Measurements from ENCODE around the gene KLK15.

Gene KLK15

DNA sequence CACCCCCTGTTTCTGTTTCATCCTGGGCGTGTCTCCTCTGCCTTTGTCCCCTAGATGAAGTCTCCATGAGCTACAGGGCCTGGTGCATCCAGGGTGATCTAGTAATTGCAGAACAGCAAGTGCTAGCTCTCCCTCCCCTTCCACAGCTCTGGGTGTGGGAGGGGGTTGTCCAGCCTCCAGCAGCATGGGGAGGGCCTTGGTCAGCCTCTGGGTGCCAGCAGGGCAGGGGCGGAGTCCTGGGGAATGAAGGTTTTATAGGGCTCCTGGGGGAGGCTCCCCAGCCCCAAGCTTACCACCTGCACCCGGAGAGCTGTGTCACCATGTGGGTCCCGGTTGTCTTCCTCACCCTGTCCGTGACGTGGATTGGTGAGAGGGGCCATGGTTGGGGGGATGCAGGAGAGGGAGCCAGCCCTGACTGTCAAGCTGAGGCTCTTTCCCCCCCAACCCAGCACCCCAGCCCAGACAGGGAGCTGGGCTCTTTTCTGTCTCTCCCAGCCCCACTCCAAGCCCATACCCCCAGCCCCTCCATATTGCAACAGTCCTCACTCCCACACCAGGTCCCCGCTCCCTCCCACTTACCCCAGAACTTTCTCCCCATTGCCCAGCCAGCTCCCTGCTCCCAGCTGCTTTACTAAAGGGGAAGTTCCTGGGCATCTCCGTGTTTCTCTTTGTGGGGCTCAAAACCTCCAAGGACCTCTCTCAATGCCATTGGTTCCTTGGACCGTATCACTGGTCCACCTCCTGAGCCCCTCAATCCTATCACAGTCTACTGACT lies 21.4 kb upstream of the KLK15 start, which contains the start of gene KLK3:
Gene KLK3 (plus strand): TSS at position 280 of the 775 bp plus-strand sequence. CDS start 41 bp downstream, at position 321.
- TF ChIP-seq POLR2AphosphoS5 (IDR thresholded peaks at IDR 0.05; ENCODE audit: borderline replicate concordance, low read depth, low read length) (no peak), EZH2 (IDR thresholded peaks at IDR 0.05) (no peak), FOXP2 (optimal IDR thresholded peaks at IDR 0.05; ENCODE audit: control extremely low read depth, extremely low read length, insufficient read depth) (no peak)
- no peak for DNase-seq (ENCODE audit: low read depth, low spot score)
- Histone ChIP-seq H3K9ac (ENCODE audit: insufficient read length) (no peak within 1 kb of the TSS), H3K27ac (no peak within 1 kb of the TSS), H3K9me3 (ENCODE audit: low read depth, low read length) (no peaks in the 10 kb centered on the region), H3K36me3 (ENCODE audit: insufficient read depth, low read length) (no peaks in the 10 kb centered on the region), H3K4me3 (no peak within 1 kb of the TSS)

DNA sequence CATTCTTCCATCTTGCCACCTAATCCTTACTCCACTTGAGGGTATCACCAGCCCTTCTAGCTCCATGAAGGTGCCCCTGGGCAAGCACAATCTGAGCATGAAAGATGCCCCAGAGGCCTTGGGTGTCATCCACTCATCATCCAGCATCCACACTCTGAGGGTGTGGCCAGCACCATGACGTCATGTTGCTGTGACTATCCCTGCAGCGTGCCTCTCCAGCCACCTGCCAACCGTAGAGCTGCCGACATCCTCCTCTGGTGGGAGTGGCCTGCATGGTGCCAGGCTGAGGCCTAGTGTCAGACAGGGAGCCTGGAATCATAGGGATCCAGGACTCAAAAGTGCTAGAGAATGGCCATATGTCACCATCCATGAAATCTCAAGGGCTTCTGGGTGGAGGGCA lies 18.2 kb upstream of the KLK15 start:
- DNase-seq (ENCODE audit: low read depth, low spot score): no peak
- Histone ChIP-seq H3K27ac (no peak overlapping the region), H3K36me3 (ENCODE audit: insufficient read depth, low read length) (no peaks in the 10 kb centered on the region), H3K4me3 (no peak overlapping the region), H3K9me3 (ENCODE audit: low read depth, low read length) (no peaks in the 10 kb centered on the region), H3K9ac (ENCODE audit: insufficient read length) (no peak overlapping the region)
- TF ChIP-seq POLR2AphosphoS5 (IDR thresholded peaks at IDR 0.05; ENCODE audit: borderline replicate concordance, low read depth, low read length) (no peak), FOXP2 (optimal IDR thresholded peaks at IDR 0.05; ENCODE audit: control extremely low read depth, extremely low read length, insufficient read depth) (no peak), EZH2 (IDR thresholded peaks at IDR 0.05) (no peak)

DNA sequence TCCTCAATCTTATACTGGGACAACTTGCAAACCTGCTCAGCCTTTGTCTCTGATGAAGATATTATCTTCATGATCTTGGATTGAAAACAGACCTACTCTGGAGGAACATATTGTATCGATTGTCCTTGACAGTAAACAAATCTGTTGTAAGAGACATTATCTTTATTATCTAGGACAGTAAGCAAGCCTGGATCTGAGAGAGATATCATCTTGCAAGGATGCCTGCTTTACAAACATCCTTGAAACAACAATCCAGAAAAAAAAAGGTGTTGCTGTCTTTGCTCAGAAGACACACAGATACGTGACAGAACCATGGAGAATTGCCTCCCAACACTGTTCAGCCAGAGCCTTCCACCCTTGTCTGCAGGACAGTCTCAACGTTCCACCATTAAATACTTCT lies 17.4 kb upstream of the KLK15 start:
- no peak for DNase-seq (ENCODE audit: low read depth, low spot score)
- Histone ChIP-seq H3K9ac (ENCODE audit: insufficient read length) (no peak overlapping the region), H3K9me3 (ENCODE audit: low read depth, low read length) (no peaks in the 10 kb centered on the region), H3K4me3 (no peak overlapping the region), H3K27ac (no peak overlapping the region), H3K36me3 (ENCODE audit: insufficient read depth, low read length) (no peaks in the 10 kb centered on the region)
- TF ChIP-seq EZH2 (IDR thresholded peaks at IDR 0.05) (no peak), FOXP2 (optimal IDR thresholded peaks at IDR 0.05; ENCODE audit: control extremely low read depth, extremely low read length, insufficient read depth) (no peak), POLR2AphosphoS5 (IDR thresholded peaks at IDR 0.05; ENCODE audit: borderline replicate concordance, low read depth, low read length) (no peak)

GRCh38 chr19:50844296-50844935 lies 11.0 kb upstream of the KLK15 start:
- Histone ChIP-seq H3K4me3 (no peak overlapping the region), H3K27ac (no peak overlapping the region), H3K36me3 (ENCODE audit: insufficient read depth, low read length) (no peaks in the 10 kb centered on the region), H3K9me3 (ENCODE audit: low read depth, low read length) (no peaks in the 10 kb centered on the region), H3K9ac (ENCODE audit: insufficient read length) (no peak overlapping the region)
- DNase-seq (ENCODE audit: low read depth, low spot score): no peak
- TF ChIP-seq EZH2 (IDR thresholded peaks at IDR 0.05) (no peak), POLR2AphosphoS5 (IDR thresholded peaks at IDR 0.05; ENCODE audit: borderline replicate concordance, low read depth, low read length) (no peak), FOXP2 (optimal IDR thresholded peaks at IDR 0.05; ENCODE audit: control extremely low read depth, extremely low read length, insufficient read depth) (no peak)

DNA sequence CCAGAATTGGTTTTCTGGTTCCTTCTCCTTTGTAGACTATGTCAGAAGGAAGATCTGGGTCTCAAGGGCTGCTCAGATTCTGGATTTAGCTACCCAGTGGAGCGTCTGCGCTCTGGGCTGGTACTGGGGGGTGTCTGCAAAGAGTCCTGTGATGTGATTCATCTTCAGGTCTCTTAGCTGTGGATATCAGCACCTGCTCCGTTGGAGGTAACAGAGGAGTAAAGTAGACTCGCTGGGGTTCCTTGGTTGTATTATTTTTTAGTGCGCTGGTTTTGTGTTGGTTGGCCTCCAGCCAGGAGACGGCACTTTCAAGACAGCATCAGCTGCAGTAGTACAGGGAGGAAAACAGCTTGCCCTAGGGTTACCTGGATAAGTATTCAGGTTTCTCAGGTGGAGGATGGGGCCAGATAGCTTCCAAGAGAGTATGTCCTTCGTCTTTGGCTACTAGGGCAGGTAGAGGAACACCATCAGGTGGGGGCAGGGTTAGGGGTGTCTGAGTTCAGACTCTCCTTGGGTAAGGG lies 10.4 kb upstream of the KLK15 start:
- no peaks in the 10 kb centered on the region for H3K9me3 ChIP-seq (ENCODE audit: low read depth, low read length)
- DNase-seq (ENCODE audit: low read depth, low spot score): no peak
- H3K9ac ChIP-seq (ENCODE audit: insufficient read length): no peak overlapping the region
- no peak overlapping the region for H3K4me3 ChIP-seq
- no peaks in the 10 kb centered on the region for H3K36me3 ChIP-seq (ENCODE audit: insufficient read depth, low read length)
- TF ChIP-seq POLR2AphosphoS5 (IDR thresholded peaks at IDR 0.05; ENCODE audit: borderline replicate concordance, low read depth, low read length): no peak
- TF ChIP-seq FOXP2 (optimal IDR thresholded peaks at IDR 0.05; ENCODE audit: control extremely low read depth, extremely low read length, insufficient read depth): no peak
- TF ChIP-seq EZH2 (IDR thresholded peaks at IDR 0.05): no peak
- H3K27ac ChIP-seq: no peak overlapping the region

- DNase-seq (ENCODE audit: low read depth, low spot score): no peak
- H3K9me3 ChIP-seq (ENCODE audit: low read depth, low read length): no peaks in the 10 kb centered on the region
- no peak overlapping the region for H3K9ac ChIP-seq (ENCODE audit: insufficient read length)
- H3K36me3 ChIP-seq (ENCODE audit: insufficient read depth, low read length): no peaks in the 10 kb centered on the region
- TF ChIP-seq EZH2 (IDR thresholded peaks at IDR 0.05) (no peak), POLR2AphosphoS5 (IDR thresholded peaks at IDR 0.05; ENCODE audit: borderline replicate concordance, low read depth, low read length) (no peak), FOXP2 (optimal IDR thresholded peaks at IDR 0.05; ENCODE audit: control extremely low read depth, extremely low read length, insufficient read depth) (no peak)
- no peak overlapping the region for H3K27ac ChIP-seq
- no peak overlapping the region for H3K4me3 ChIP-seq
These were observed 9.8 kb upstream of the KLK15 start for GRCh38 chr19:50843205-50843604.

DNA sequence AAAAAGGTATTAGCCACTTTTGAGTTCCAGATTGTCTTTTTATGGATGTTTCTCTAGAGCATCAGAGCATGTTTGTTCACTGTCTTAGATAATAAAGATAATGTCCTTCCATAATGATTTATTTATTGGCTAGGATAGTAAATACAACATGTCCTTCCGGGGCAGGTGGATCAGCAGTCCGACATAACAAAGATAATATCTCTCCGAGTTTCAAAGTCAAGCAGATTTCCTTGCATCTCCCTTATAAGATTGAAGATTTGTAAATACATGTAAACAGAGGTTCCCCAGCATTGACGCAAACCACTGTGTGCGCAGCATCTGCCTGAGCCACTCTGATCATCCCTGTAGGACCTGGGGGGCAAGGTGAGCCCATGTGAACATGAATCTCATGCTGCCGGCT lies 8.8 kb upstream of the KLK15 start:
- DNase-seq (ENCODE audit: low read depth, low spot score): no peak
- TF ChIP-seq EZH2 (IDR thresholded peaks at IDR 0.05) (no peak), FOXP2 (optimal IDR thresholded peaks at IDR 0.05; ENCODE audit: control extremely low read depth, extremely low read length, insufficient read depth) (no peak), POLR2AphosphoS5 (IDR thresholded peaks at IDR 0.05; ENCODE audit: borderline replicate concordance, low read depth, low read length) (no peak)
- no peak overlapping the region for H3K9ac ChIP-seq (ENCODE audit: insufficient read length)
- H3K27ac ChIP-seq: no peak overlapping the region
- no peaks in the 10 kb centered on the region for H3K9me3 ChIP-seq (ENCODE audit: low read depth, low read length)
- H3K4me3 ChIP-seq: no peak overlapping the region
- no peaks in the 10 kb centered on the region for H3K36me3 ChIP-seq (ENCODE audit: insufficient read depth, low read length)
